ENCODE data around the gene IL4R.
"Not testable (repeated sequence)": the region's sequence is repeated elsewhere in the genome, so short reads cannot be mapped to it uniquely, and the experiment has no call there.

The IL4R gene

DNA sequence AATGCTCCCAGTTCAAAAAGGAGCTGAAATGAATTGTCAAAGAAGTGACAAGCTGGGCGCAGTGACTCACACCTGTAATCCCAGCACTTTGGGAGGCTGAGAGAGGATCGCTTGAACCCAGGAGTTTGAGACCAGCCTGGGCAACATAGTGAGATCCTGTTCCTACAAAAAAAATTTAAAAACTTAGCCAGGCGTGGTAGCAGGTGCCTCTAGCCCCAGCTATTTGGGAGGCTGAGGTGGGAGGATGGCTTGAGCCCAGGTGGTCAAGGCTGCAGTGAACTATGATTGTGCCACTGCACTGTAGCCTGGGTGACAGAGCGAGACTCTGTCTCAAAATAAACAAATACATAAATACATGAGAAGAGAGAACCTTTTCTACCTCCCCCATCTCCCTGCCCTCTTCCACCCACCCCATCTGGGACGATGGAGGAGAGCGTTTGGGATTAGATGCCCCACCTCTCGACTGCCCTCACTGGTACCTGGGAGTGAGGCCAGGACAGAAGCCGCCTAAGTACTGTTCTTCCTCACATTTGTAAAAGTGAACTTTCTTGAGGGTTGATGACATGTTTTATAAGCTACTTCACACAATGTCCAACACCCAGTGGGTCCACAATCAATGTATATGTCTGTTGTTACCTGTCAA lies 2.4 kb downstream of the IL4R start:
- DNase-seq: no peak

DNA sequence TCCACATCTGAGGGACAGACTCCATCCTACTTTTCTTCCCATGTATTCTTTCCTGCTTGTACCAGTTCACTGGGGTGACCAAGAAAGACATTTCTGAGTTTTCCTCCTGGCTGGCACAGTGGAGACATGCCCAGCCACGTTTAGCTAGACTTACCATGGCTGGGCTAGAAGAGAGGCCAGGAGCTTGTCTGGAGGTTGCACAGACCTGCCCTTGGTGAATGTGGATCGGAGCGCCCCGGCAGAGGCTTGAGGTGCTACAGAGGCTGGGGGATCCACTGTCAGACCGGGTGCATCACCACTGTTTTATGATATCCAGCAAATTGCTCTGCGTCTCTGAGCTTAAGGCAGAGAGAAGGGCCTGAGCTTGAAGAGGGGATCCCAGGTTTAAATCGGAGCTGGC lies 3.5 kb downstream of the IL4R start:
- DNase-seq: no peak

DNA sequence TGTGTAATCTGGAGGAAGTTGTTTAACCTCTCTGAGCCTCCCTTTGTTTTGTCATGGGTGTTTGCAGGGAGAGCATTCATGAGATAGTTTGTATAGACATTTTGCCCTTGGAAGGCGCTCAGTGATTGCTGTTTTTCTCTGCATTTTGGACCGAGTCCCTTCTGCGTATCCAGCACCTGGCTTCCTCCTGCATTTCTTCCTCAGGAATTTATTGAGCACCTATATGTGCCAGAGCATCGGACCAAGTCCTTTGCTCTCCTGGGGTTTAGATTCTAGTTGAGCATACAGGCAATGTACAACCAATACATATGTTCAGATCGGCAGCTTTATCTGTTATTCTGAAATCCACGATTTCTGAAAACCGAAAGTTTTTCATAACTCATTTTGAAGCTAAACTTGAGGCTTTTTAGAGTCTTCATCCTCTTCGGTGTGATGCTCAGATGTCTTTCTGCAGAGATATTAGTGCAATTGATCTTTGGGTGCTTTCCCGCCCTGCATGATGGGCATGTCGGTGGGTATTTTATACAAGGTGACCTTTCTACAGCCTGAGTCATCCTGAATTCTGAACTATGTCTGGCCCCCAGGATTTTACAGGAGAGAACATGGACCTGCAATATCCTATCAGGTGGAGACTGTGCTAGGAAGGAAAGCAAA lies 4.1 kb downstream of the IL4R start:
- no peak for DNase-seq

DNA sequence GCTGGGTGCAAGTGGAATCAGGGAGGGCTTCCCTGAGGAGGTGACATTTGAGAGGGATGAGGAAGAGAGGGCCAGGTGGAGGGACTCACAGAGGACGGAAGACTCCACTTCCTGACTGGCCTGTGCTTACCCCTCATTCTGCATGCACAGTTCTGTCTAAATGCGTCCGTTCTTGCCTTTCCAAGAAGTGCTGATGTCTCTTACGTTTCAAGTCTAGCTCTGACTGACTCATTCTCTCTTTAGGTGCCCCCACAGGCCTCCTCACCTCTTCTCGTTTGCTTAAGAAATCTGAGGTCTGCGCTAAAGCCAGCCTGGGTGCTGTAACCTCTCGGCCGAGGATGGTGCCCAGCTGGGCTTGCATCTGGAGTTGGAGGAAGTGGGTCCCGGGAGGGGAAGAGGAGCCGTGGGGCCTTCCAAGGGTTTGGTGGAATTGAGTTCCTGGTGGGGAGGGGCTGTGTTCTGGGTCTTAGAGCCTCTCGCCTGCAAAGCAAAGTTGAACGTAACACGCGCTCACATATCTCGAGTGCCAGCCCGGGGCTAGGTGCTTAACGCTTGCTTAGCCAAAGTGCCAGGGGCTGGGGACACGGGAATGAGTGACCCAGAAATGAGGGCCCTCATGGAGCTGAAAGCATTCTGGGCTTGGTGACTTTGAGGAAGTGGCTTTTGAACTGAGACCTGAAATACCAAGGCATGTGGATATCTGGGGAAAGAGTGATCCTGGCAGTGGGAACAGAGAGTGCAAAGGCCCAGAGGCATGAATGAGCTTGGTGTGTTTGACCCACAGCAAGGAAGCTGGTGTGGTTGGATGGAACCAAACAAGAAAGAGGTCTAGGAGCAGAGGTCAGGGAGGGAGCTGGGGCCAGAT lies 4.8 kb downstream of the IL4R start:
- no peak for DNase-seq

DNA sequence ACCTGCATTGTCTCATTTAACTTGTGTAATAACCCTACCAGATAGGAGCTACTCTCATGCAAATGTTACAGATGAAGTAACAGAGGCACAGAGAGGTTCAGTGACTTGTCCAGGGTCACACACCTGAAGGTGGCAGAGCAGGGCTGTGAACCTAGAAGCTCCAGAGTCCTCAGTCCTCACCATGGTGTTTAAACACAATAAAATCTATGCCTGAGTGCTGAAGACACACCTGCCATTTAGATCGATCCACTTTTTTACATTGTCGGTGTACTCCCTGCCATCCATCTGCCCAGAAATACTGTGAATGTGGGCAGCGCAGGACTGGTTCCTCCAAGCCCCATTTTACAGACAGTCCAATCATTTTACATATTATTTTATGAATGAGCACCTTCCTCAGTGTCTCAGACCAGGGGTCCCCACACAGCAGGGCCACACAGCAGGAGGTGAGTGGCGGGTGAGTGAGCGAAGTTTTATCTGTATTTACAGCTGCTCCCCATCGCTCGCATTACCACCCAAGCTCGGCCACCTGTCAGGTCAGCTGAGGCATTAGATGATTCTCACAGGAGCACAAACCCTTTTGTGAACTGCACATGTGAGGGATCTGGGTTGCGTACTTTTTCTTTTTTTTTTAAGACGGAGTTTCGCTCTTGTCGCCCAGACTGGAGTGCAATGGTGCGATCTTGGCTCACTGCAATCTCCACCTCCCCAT lies 5.6 kb downstream of the IL4R start:
- DNase-seq: no peak

DNA sequence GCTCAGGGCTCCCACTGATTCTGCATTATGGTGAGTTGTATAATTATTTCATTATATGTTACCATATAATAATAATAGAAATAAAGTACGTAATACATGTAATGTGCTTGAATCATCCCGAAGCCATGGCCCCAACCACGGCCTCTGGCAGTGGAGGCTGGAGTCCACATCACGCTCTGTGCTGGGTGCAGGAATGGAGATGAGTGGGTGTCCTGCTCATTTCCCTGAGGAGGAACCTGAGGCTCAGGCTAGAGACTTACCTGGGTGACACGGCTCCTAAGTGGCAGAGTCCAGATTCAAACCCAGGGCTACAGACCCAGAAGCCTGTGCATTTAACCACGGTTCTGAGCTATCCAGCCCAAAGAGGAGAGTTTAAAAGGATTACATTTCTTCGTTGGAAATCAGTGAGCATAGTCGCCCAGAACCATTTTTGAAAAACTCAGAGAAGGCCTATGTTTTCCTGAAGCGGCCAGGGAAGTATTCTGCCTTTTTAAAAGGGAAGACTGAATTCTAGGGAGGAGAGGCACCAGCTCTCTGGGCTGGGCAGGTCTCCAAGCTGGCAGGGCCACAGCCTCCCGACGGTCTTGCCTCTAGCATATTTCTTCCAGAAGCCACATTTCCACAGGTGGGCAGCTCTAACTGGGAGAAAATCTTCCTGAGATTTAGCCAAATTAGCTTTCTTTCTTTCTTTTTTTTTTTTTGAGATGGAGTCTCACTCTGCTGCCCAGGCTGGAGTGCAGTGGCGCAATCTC lies 6.7 kb downstream of the IL4R start:
- DNase-seq: no peak

DNA sequence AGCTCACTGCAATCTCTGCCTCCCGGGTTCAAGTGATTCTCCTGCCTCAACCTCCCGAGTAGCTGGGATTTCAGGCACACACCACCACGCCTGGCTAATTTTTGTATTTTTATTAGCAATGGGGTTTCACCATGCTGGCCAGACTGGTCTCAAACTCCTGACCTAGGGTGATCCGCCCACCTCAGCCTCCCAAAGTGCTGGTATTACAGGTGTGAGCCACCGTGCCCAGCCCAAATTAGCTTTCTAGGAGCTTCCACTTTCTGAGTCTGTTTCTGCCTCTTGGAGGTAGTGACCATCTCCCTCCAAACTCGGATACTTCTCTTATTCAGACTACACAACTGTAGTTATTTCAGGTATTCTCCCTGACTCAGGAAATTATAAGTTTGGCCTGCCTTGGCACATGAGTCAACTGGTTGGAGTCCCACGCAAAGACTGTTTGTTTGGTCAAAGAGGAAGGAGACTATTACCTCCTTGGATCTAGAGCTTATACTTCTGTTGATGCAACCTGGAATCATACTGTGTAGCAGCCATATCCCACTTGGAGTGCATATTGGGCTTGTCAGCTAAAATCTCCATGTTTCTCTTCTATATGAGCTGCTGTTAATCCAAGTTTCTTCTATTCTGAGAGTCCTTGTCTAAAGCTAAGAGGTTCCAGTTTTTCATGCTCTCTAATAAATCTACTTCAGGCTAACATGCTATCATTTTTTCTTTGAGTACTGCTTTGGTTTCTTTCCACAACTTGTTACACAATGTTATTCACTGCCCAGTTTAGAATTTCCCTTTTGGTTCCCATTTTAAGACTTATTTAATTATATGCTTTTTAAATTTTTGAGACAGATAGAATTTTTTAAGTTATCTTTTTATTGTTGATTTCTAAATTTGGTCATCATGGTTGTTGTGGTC lies 7.5 kb downstream of the IL4R start:
- DNase-seq: peak; percentile 25

DNA sequence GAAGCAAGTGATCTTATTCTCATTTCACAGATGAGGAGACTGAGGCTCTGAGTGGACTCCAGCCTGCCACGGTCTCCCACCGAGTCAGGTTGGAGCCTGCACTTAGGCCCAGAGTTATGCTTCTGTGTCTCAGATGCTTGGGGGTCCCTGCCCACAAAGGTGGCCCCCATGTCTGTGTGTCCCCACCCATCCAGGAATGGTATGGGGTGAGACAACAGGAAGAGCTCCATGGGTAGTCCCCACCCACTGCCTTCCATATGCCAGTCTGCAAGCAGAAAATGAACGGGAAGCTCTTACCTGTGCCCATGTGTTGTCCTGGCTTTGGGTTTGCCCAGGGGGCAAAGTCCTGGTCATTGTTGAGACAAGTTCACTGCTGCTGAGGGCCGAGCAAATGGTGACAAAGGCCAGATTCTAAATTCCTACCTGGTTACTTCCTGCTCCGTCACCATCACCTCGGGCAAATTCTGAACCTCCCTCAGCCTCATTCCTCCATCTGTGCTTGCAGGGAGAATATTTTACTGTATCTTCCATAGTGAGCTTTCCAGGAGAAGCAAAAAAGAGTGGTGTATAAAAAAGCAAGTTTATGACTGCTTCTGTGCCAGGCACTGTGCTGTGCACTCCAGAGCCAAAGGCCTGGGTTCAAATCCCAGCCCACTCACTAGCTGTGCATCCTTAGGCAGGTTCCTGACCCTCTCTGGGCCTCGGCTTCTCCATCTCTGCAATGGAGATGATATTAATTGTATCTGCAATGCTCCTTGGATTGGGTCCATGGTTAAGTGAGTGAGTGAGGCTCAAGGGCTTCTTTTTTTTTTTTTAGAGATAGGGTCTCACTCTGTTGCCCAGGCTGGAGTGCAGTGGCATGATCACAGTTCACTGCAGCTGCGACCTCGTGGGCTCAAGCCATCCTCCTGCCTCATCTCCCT lies 9.3 kb downstream of the IL4R start:
- no peak for DNase-seq

DNA sequence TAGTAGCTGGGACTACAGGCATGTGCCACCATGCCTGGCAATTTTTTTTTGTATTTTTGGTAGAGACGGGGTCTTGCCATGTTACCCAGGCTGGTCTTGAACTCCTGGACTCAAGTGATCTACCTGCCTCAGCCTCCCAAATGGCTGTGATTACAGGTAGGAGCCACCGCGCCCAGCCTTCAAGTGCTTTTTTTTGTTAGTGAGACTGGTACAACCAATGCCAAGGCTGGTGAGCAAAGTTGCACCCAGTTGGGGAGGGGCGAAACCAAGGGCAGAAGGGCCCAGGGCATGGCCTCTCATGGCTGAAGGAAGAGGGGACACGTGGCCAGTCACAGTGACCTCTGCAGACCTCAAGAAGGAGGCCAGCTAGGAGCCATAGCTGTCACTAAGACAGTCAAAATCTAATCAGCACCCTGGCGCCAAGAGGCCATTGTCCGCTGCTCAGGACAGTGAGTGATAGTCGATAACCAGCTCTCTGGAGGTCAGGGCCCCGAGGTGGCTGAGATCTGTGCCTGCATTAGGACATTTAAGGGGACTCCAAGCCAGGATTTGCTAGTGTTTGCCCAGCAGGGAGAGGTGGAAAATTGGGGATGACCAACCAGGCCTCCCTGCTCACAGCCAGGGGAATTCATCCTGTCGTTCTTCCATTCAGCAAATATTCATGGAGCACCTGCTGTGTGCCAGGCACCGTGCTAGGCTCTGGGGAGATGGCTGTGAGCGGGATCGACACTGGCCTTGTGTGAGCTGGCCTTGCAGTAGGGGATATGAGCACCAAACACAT lies 10.2 kb downstream of the IL4R start:
- DNase-seq: no peak

DNA sequence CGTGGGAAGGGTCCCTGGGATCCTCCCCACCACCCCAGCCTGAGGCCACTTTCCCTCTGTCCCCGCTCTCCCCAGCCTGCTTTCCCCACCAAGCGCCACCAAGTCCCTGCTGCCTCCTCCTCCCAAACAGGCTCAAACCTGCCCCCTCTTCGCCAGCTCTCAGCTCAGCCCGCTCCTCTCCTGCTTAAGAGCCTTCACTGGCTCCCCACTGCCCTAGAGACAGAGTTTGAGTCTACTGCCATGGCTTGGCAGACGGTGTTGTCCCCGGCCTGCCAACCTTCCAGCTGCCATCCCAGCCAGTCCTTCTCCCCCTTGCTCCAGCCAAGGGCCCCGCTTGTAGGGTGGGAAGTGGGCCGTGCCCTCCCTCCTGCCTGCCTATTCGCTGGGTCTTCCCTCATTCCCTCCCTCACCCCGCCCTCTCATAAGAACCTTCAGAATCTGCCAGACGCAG lies 11.1 kb downstream of the IL4R start:
- no peak for DNase-seq

DNA sequence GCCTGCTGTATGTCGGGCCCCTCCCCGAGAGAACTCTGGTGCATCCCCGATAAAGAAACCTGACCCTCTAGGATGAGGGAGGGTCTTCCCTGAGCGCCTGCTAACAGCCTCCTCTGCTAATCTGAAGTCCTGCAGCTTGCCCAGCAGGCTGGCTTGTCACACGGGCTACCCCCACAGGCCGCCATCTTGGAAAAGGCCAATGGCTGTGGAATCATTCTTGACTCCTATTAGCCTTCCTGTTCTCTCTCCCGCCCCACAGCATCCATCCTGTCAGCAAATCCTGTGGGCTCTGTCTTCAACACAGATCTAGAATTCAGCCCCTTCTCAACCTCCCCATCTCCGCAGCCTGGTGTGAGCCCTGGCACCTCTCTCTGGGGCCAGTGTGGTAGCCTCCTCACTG lies 12.0 kb downstream of the IL4R start:
- DNase-seq: no peak

DNA sequence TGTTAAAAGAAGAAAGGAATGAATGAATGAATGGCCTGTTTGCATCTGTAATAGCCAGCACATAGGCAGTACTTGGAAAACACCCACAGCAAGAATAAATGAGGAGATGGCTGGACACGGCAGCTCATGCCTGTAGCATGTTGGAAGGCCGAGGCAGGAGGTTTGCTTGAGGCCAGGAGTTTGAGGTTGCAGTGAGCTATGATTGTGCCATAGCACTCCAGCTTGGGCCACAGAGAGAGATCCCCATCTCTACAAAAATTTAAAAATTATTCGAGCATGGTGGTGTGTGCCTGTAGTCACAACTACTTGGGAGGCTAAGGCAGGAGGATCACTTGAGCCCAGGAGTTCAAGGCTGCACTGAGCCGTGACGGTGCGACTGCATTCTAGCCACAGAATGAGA lies 12.5 kb downstream of the IL4R start:
- DNase-seq: no peak

DNA sequence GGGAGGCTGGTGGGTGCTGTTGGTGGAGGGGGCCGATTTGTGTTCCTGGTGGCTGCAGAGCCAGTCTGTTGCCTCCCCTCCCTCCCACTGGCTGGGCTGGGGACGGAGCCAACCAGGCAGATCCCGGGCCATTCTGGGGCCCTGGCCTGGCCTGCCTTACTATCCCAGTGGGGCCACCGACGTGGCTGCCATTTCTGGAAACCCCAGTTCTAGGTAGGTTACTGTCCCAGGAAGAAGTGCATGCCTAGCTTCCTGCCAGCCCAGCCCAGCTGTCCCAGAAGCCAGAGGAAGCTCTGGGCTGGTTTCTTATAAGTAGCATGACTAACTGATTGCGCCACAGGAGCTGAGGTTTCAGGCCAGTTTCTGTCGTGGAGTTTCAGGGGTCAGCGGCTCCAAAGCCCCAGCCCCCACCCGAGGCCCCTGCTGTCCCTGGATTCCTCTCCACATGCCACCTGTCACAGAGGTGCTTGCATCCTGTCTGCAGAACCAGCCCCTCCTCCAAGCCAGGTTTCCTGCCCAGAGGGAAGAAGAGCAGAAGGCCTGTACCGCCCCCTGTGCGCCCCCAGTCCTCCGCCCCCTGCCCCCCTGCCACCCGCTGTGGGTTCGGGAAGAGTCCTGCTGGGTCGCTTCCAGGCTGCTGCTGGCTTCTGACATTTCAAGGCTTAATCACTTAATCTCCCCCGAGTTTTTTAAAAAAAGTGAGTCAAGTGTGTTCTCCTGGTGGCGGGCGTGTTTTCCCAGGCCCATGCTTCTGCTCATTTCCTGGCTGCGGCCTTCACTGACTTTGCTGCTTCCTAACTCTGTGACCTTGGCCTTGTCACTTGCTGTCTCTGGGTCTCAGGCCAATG lies 13.2 kb downstream of the IL4R start:
- peak; percentile 96 for DNase-seq

DNA sequence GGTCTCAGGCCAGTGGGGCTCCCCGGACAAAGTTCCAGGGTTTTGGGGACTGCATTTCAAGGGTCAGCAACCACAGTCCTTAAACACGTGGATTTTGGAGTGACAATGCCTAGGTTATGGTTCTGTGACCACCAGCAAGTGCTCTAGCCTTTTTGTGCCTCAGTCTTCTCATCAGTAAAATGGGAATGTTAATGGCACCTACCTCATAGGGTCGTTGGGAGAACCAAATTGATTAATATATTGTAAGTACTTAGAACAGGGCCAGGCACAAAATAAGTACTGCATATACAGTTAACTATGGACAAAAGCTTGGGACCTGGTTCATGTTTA lies 13.8 kb downstream of the IL4R start:
- no peak for DNase-seq

DNA sequence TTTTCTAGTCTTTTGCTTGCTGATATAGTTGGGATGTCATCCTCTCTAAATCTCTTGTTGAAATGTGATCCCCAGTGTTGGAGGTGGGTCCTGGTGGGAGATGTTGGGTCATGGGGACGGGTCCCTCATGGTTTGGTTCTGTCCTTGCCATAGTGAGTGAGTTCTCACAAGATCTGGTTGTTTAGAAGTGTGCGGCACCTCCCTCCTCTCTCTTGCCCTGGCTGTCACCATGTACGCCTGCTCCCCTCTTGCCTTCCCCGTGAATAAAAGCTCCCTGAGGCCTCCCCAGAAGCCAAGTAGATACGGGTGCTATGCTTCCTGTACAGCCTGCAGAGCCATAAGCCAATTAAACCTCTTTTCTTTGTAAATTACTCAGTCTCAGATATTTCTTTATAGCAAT lies 15.2 kb downstream of the IL4R start:
- DNase-seq: no peak

DNA sequence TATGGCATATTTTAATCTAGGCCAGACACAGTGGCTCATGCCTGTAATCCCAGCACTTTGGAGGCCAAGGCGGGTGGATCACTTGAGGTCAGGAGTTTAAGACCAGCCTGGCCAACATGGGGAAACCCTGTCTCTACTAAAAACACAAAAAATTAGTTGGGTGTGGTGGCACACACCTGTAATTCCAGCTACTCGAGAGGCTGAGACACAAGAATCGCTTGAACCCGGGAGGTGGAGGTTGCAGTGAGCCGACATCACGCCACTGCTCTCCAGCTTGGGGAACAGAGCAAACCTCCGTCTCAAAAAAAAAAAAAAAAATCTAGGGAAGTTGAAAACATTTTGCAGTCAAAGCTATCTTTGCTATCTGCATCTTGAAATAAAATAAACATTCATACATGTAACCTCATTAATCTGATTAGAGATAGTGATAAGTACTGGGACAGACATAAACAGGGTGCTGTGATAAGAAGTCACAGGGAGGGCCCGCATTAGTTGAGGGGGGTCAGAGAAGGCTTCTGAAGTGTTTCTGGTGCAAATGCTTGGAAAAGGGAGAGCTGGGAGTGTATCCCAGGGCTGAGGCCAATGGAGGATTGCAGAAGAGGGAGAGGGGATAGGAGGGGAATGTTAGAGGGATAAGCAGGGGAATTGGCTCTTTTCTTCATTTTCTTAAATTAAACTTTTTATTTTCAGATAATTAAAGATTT lies 15.8 kb downstream of the IL4R start:
- DNase-seq: not testable (repeated sequence)

DNA sequence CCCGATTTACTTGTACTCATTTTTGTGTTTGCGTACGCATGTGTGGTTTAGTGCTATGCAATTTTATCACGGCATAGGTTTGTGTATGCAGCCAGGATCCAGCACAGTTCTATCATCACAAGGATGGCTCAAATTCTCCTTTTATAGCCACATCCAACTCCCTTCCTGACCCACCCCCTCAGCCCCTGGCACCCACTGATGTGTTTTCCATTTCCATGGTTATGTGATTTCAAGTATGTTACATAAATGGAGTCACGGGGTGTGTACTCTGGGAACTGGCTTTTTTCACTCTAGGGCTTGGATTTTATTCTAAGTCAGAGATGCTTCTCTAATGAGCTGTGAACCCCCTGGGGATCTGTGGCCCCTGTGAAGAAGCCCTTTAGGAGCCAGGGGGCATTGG lies 16.8 kb downstream of the IL4R start:
- no peak for DNase-seq

DNA sequence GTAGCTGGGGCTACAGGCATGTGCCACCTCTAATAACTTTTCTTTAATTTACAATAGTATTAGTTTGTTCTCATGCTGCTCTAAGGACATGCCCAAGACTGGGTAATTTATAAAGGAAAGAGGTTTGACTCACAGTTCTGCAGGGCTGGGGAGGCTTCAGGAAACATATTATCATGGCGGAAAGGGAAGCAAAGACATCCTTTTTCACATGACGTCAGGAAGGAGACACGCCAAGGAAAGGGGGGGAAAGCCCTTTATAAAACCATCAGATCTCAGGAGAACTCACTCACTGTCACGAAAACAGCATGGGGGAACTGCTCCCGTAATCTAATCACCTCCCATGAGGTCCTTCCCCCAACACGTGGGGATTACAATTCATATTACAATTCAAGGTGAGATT lies 18.3 kb downstream of the IL4R start:
- DNase-seq: no peak
